Hepatocyte (in vitro differentiated cells): ENCODE measurements around the gene AREL1. TPM values are rescaled to one million over a fixed set of nuclear protein-coding genes. Genes with fewer than 3 reads are reported as not detected.

ENCODE experiments used
- DNase-seq: peaks from one replicate; pipeline ENCODE4 v3.0.0-alpha.2; 2016; ENCODE audit warnings: low spot score
- H2AFZ ChIP-seq: fragments of 200-600 bp; sonication (generic); 2 replicates; pipeline ENCODE4 v1.6.0; 2016; ENCODE audit warnings: antibody characterized with exemption, mild to moderate bottlenecking
- H3K27ac ChIP-seq: fragments of 200-600 bp; sonication (generic); 2 replicates; pipeline ENCODE4 v1.5.1; 2016; ENCODE audit warnings: mild to moderate bottlenecking
- H3K27me3 ChIP-seq: fragments of 200-600 bp; sonication (generic); 2 replicates; pipeline ENCODE4 v1.6.1; 2016
- H3K36me3 ChIP-seq: fragments of 200-600 bp; sonication (generic); replicated peaks from 2 replicates; pipeline ENCODE4 v1.5.1; 2016; ENCODE audit warnings: low read depth; ENCODE audit not compliant: insufficient read depth
- H3K4me1 ChIP-seq: fragments of 200-600 bp; sonication (generic); 2 replicates; pipeline ENCODE4 v1.5.1; 2016; ENCODE audit warnings: mild to moderate bottlenecking, moderate library complexity; ENCODE audit not compliant: insufficient read depth
- H3K4me2 ChIP-seq: fragments of 200-600 bp; sonication (generic); 2 replicates; pipeline ENCODE4 v1.6.0; 2016
- H3K4me3 ChIP-seq: fragments of 200-600 bp; sonication (generic); 2 replicates; pipeline ENCODE4 v1.5.1; 2016; ENCODE audit warnings: mild to moderate bottlenecking
- H3K79me2 ChIP-seq: fragments of 200-600 bp; sonication (generic); 2 replicates; pipeline ENCODE4 v1.6.0; 2017; ENCODE audit warnings: mild to moderate bottlenecking
- H3K9me2 ChIP-seq: fragments of 200-600 bp; sonication (generic); replicated peaks from 2 replicates; pipeline ENCODE4 v1.6.0; 2017; ENCODE audit warnings: mild to moderate bottlenecking; ENCODE audit not compliant: insufficient read depth
- H3K9me3 ChIP-seq: fragments of 200-600 bp; sonication (generic); 2 replicates; pipeline ENCODE4 v1.5.1; 2016; ENCODE audit warnings: low read depth, mild to moderate bottlenecking
- H4K20me1 ChIP-seq: fragments of 200-600 bp; sonication (generic); 2 replicates; pipeline ENCODE4 v1.6.0; 2016; ENCODE audit warnings: mild to moderate bottlenecking; ENCODE audit not compliant: insufficient read depth, poor library complexity, severe bottlenecking
- CTCF ChIP-seq: fragments of 200-600 bp; sonication (generic); IDR thresholded peaks from 2 replicates; pipeline ENCODE4 v1.5.1; 2016; ENCODE audit warnings: antibody characterized with exemption, mild to moderate bottlenecking; ENCODE audit not compliant: poor library complexity
- EZH2 ChIP-seq: fragments of 200-600 bp; sonication (generic); IDR thresholded peaks from 2 replicates; pipeline ENCODE4 v1.6.1; 2016; ENCODE audit warnings: antibody characterized with exemption, mild to moderate bottlenecking, borderline replicate concordance
- EZH2phosphoT487 ChIP-seq: fragments of 200-600 bp; sonication (generic); IDR thresholded peaks from one replicate; pipeline ENCODE4 v1.6.1; 2018; ENCODE audit warnings: antibody characterized with exemption, mild to moderate bottlenecking, low read depth, moderate library complexity; ENCODE audit not compliant: unreplicated experiment, severe bottlenecking
- WGBS: methylation state at CpG from one replicate; pipeline ENCODE4 v1.1.6; 2016; ENCODE audit warnings: low lambda C conversion rate; ENCODE audit errors: missing lambda C conversion rate; 5-methylcytosine and 5-hydroxymethylcytosine counted together
- polyA plus RNA-seq: library from polyadenylated mRNA; unstranded; fragments of >200 nt; fragmentation: Nextera tagmentation; extraction: Ambion mirVana; gene quantifications from 2 replicates; pipeline ENCODE4 v1.2.1, GENCODE V29; 2016
- total RNA-seq: library from RNA; depleted of rRNA; stranded (reverse); fragments of >200 nt; gene quantifications from 2 replicates; pipeline ENCODE4 v1.2.3, GENCODE V29; 2014

Gene AREL1
- total and polyA plus RNA-seq, 2 experiments from 2014 or later, result 11.4 to 31.7 TPM

- TF ChIP-seq EZH2phosphoT487 (no peak), CTCF (no peak), EZH2 (no peak)
- no peak overlapping the region for H3K4me2 ChIP-seq
- H3K4me1 ChIP-seq, result peaks cover 13% of the 10 kb centered on the region
- no peaks in the 10 kb centered on the region for H3K9me3 ChIP-seq
- WGBS, result 100% methylated on average over 1 of the region's 1 CpG
- H3K27ac ChIP-seq, result no peak overlapping the region
- H4K20me1 ChIP-seq, result no peaks in the 10 kb centered on the region
- H3K36me3 ChIP-seq, result no peaks in the 10 kb centered on the region
- no peaks in the 10 kb centered on the region for H3K79me2 ChIP-seq
- H3K4me3 ChIP-seq, result no peak overlapping the region
- H2AFZ ChIP-seq, result no peak overlapping the region
- no peak for DNase-seq
- no peaks in the 10 kb centered on the region for H3K9me2 ChIP-seq
- H3K27me3 ChIP-seq, result no peaks in the 10 kb centered on the region
These were observed 78.4 kb downstream of the AREL1 start for GRCh38 chr14:74634481-74634880.

- H3K4me1 ChIP-seq, result peaks cover 7% of the 10 kb centered on the region
- no peaks in the 10 kb centered on the region for H3K9me2 ChIP-seq
- no peaks in the 10 kb centered on the region for H3K27me3 ChIP-seq
- no peaks in the 10 kb centered on the region for H4K20me1 ChIP-seq
- TF ChIP-seq CTCF (no peak), EZH2phosphoT487 (no peak), EZH2 (no peak)
- no peak overlapping the region for H2AFZ ChIP-seq
- H3K79me2 ChIP-seq, result no peaks in the 10 kb centered on the region
- no peak overlapping the region for H3K4me2 ChIP-seq
- no peak overlapping the region for H3K4me3 ChIP-seq
- DNase-seq, result no peak
- H3K27ac ChIP-seq, result no peak overlapping the region
- H3K36me3 ChIP-seq, result no peaks in the 10 kb centered on the region
- no peaks in the 10 kb centered on the region for H3K9me3 ChIP-seq
- WGBS, result 84% methylated on average over 15 of the region's 15 CpGs
These were observed 81.8 kb downstream of the AREL1 start for GRCh38 chr14:74630881-74631690.

GRCh38 chr14:74628418-74628817, 84.5 kb downstream of the AREL1 start:
- DNase-seq, result no peak
- no peak overlapping the region for H3K4me2 ChIP-seq
- H3K4me1 ChIP-seq, result peaks cover 7% of the 10 kb centered on the region
- H3K27ac ChIP-seq, result no peak overlapping the region
- H2AFZ ChIP-seq, result no peak overlapping the region
- H3K36me3 ChIP-seq, result no peaks in the 10 kb centered on the region
- H3K9me2 ChIP-seq, result no peaks in the 10 kb centered on the region
- H3K4me3 ChIP-seq, result no peak overlapping the region
- 72% methylated on average over 5 of the region's 5 CpGs for WGBS
- no peaks in the 10 kb centered on the region for H3K79me2 ChIP-seq
- H3K9me3 ChIP-seq, result no peaks in the 10 kb centered on the region
- no peaks in the 10 kb centered on the region for H4K20me1 ChIP-seq
- H3K27me3 ChIP-seq, result no peaks in the 10 kb centered on the region
- TF ChIP-seq EZH2 (no peak), EZH2phosphoT487 (no peak), CTCF (no peak)
